ENCODE data around the gene C6orf52. TPM values are rescaled to one million over a fixed set of nuclear protein-coding genes. Genes with fewer than 3 reads are reported as not detected.
"Not testable (repeated sequence)": the region's sequence is repeated elsewhere in the genome, so short reads cannot be mapped to it uniquely, and the experiment has no call there.

Gene C6orf52
- polyA plus RNA-seq, 3 donors from 2014 or later = 3.1 to 3.3 TPM; not detected in 1

DNA sequence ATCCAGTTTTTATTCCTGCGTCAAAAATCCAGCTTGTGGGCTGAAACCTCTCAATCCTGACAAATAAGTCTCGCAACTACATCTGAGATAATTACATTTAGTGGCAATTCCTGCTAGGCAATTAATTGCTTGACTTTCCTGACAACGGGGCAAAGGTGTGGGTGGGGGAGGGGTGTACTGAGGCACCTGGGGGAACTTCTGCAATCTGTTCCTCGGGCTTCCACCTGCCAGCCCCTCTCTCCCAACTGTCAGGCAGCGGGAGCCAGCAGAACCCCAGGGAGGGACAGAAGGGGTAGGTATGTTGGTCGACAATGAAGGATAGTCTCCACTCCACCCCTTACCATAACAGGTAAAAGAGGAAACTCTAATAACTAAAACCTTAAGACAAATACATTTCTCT is 6.8 kb downstream of the C6orf52 start:
- Mint-ChIP-seq H3K4me3 (no peak overlapping the region), H3K36me3 (no peaks in the 10 kb centered on the region), H3K27me3 (ENCODE audit: low read depth in 3 of 3) (peaks cover 0 to 12% (median 0%) of the 10 kb centered on the region in 3 donors), H3K27ac (no peak overlapping the region), H3K9me3 (no peaks in the 10 kb centered on the region), H3K4me1 (peaks cover 33 to 37% of the 10 kb centered on the region in 2 donors)
- no peak for DNase-seq

DNA sequence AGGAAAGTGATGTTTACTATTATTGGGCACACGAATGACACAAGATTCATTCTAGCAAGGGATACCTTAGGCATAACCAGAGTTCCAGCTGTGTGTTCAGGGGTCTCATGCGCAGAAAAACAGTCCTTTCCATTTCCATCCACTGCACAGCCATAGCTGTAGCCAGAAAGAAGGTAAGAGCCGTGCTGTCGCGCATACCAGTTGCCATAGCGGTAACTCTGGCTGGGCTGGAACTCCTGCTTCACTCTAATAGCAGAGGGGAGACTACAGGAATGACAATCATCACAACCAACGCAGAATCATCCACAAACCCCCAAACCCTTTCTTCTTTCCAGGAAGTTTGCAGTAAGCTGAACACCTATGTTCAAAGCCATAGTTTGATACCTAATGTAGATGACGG is 7.5 kb downstream of the C6orf52 start:
- Mint-ChIP-seq H3K27me3 (ENCODE audit: low read depth in 3 of 3) (peaks cover 0 to 12% (median 0%) of the 10 kb centered on the region in 3 donors), H3K4me1 (peaks cover 40 to 42% of the 10 kb centered on the region in 2 donors), H3K36me3 (no peaks in the 10 kb centered on the region), H3K27ac (no peak overlapping the region), H3K4me3 (no peak overlapping the region), H3K9me3 (no peaks in the 10 kb centered on the region)
- DNase-seq = no peak

DNA sequence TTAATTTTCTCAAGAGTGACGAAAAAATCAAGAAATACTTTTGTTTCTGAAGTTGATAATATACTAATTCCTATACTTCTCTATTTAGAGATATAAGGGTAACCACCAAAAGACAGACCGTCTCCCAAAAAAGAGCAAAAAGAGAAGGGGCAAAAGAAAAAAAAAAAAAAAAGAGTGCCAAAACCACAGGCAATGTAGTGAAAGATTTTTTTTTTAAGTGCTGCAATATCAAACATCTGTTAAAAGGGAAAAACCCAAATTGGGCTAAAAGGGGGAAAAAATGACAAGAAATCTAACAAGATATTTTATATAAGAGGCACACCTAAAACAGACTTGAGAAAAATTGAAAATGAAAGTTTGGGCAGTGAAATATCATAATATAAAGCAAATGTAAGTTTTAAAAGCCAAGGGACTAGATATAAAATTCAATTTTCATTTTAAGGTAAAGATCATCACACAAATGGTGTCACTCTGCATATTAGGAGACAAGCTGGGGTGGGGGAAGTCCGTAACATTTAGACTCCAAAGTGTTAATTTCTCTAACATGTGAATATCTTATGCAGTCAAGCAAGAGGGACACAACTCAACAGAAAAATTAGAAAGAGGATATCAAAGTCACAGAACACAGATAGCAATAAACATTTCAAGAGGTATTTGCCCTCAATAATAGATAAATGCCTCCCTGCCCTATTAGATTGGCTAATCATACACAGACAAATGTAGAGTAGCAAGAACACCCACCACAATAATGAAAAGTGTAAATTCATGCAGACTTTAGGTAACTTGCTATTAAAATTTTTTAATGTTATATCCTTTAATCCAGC is 9.1 kb downstream of the C6orf52 start:
- DNase-seq = no peak
- no peaks in the 10 kb centered on the region for H3K9me3 Mint-ChIP-seq
- peak overlapping the region in 3 of 5 donors; percentile 18 to 33 (median 23) for H3K4me3 Mint-ChIP-seq
- H3K27me3 Mint-ChIP-seq (ENCODE audit: low read depth in 3 of 3) = peaks cover 0 to 16% (median 1%) of the 10 kb centered on the region in 3 donors
- H3K27ac Mint-ChIP-seq = peak overlapping the region in 2 of 6 donors; percentile 34 to 50
- H3K36me3 Mint-ChIP-seq = no peaks in the 10 kb centered on the region
- peaks cover 40 to 46% of the 10 kb centered on the region in 2 donors for H3K4me1 Mint-ChIP-seq

DNA sequence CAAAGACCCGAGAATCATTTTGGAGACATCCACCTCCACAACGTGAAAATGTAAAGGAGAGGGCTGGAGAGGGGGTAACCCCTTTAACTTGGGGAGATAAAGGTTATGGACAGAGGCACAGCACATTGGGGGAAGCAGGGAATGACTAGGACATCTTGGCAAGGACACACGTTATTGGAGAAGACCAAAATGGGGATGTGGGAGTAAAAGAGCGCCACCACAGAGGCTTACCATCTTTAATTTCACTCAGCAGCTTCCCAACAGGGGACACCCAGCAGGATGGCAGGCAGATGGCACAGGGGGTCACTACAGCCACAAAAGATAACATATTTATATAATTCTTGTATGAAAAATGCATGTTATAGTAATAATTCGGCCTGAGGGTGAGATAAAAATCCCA is 9.8 kb downstream of the C6orf52 start:
- no peak for DNase-seq
- peaks cover under 1 to 16% (median 1%) of the 10 kb centered on the region in 3 donors for H3K27me3 Mint-ChIP-seq (ENCODE audit: low read depth in 3 of 3)
- peaks cover 40 to 46% of the 10 kb centered on the region in 2 donors for H3K4me1 Mint-ChIP-seq
- no peaks in the 10 kb centered on the region for H3K9me3 Mint-ChIP-seq
- peak overlapping the region in 3 of 5 donors; percentile 19 to 39 (median 27) for H3K4me3 Mint-ChIP-seq
- H3K27ac Mint-ChIP-seq = peak overlapping the region in 3 of 6 donors; percentile 30 to 60 (median 34)
- peaks cover 0 to under 1% (median 0%) of the 10 kb centered on the region in 3 donors for H3K36me3 Mint-ChIP-seq

DNA sequence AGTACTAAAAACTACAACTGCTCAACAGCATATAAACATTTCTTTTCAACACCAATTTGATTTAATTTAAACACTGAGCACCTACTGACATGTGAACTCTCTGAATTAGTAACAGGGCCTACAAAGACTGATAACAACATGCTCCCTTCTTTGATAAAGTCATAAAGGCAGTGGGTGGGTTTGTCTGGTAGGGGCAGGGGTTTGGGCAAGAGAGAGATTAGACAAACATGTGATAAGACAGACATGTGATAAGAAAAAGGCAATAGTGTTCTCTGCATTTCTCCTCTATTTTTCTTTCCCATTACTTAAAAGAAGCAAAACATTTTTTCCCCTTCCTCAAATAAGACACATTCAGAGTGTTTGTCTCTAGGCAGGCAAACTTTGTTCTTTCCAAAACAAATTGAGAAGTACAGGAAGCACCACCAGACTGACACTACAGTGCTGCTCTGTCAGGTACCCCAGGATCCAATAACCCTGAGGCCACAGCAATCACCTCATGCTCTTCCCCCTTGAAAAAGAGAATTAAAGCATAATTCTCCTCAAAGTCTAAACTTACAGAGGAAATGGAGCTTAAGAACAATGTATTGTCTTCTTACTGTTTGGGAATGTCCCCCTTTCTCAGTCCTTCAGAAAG is 11.9 kb downstream of the C6orf52 start:
- no peak for DNase-seq
- Mint-ChIP-seq H3K27ac (peak overlapping the region; percentile 30 to 78 (median 44)), H3K4me3 (peak overlapping the region in 4 of 5 donors; percentile 10 to 45 (median 31)), H3K4me1 (peaks cover 40 to 46% of the 10 kb centered on the region in 2 donors), H3K9me3 (no peaks in the 10 kb centered on the region), H3K27me3 (ENCODE audit: low read depth in 3 of 3) (peaks cover 1 to 13% (median 3%) of the 10 kb centered on the region in 3 donors), H3K36me3 (peaks cover 0 to 3% (median 0%) of the 10 kb centered on the region in 3 donors)

DNA sequence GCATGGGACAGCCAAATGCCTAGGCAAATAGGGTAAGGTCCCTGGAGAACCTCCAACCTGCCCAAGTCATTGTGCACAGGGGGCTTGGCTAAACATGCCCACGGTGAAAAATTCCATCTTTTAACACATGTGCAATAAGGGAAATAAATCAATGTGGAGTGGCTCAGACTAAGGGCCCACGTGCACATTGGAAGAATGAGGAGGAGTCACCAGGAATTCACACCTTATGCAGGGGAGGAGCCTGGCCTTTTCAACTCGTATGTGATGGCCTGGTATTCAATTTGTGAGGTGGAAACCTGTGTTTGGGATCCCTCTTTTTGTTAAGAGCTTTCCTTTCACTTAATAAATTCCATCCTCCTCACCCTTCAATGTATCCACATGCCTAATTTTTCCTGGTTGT is 12.6 kb downstream of the C6orf52 start:
- peaks cover 1 to 13% (median 3%) of the 10 kb centered on the region in 3 donors for H3K27me3 Mint-ChIP-seq (ENCODE audit: low read depth in 3 of 3)
- H3K36me3 Mint-ChIP-seq = peaks cover 0 to 5% (median 0%) of the 10 kb centered on the region in 3 donors
- H3K27ac Mint-ChIP-seq = peak overlapping the region in 2 of 6 donors; percentile 30 to 78
- no peaks in the 10 kb centered on the region for H3K9me3 Mint-ChIP-seq
- no peak for DNase-seq
- H3K4me3 Mint-ChIP-seq = no peak overlapping the region
- H3K4me1 Mint-ChIP-seq = peaks cover 40 to 46% of the 10 kb centered on the region in 2 donors

DNA sequence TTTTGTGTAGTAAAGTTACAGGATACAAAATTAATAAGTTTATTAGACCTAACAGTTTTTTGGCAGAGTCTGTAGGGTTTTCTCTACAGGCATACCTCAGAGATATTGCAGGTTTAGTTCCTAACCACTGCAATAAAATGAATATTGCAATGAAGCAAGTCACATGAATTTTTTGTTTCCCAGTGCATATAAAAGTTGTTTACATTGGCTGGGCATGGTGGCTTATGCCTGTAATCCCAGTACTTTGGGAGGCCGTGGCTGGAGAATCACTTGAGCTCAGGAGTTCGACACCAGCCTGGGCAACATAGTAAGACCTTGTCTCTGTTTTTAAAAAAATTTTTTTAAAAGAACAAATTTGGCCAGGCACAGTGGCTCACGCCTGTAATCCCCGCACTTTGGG is 16.0 kb downstream of the C6orf52 start:
- Mint-ChIP-seq H3K9me3 (no peaks in the 10 kb centered on the region), H3K36me3 (peaks cover 0 to 12% (median 0%) of the 10 kb centered on the region in 3 donors), H3K27ac (no peak overlapping the region), H3K4me1 (peaks cover 15 to 20% of the 10 kb centered on the region in 2 donors), H3K4me3 (no peak overlapping the region), H3K27me3 (ENCODE audit: low read depth in 3 of 3) (peaks cover 1 to 9% (median 5%) of the 10 kb centered on the region in 3 donors)
- DNase-seq = no peak

DNA sequence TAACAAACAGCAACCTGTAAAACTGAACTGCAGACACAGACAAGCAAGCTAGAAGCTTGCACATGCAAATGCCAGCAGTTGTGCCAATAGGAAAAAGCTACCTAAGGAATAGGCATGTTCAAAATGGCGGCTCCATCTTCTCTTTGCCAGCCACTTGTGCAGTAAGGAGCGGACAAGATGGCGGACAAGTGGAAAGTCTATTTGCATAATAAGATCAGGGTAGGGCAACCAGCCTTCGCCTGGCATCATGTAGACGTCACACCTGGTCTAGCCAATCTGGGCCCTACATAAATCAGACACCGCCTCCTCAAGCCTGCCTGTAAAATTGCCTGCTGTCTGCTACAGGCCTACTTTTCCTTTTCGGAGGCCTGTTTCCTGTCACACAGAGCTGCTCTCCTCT is 18.0 kb downstream of the C6orf52 start:
- Mint-ChIP-seq H3K9me3 (no peaks in the 10 kb centered on the region), H3K27me3 (ENCODE audit: low read depth in 3 of 3) (peaks cover 1 to 11% (median 3%) of the 10 kb centered on the region in 3 donors), H3K36me3 (peaks cover 0 to 12% (median 0%) of the 10 kb centered on the region in 3 donors), H3K4me1 (no peaks in the 10 kb centered on the region), H3K27ac (no peak overlapping the region), H3K4me3 (no peak overlapping the region)
- DNase-seq = no peak

DNA sequence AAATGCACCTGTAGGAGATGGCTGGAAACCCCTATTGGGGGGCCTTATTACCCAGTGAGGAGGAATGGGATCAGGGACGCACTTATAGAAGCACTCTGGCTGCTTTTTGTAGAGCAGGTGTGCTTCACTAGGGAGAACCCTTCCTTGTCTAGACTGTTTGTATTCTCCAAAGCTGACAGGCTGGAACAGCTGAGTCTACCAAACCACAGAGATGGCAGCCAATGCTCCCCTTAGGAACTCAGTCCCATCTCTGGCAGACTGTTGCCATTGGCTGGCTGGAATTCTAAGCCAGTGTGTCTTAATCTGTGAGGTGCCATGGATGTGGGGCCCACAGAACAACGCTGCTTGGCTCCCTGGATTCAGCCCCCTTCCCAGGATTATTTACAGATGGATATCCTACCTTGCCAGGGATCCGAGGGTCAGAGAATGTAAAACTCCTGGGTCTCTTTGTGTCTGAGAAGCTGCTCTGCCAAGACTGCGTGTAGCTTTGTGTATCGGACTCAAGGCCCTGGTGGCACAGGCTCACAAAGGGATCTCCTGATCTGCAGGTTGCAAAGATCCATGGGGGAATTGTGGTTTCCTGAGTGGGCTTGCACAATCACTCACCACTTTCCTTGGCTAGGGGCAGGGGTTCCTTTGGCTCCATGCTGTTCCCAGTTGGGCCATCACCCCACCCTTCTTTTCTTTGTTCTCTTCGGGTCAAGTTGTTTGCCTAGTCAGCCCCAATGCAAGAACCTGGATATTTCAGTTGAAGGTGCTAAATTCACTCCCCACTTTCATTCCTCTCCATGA is 26.1 kb downstream of the C6orf52 start:
- H3K27ac Mint-ChIP-seq = no peak overlapping the region
- H3K36me3 Mint-ChIP-seq = no peaks in the 10 kb centered on the region
- H3K9me3 Mint-ChIP-seq = no peaks in the 10 kb centered on the region
- no peak overlapping the region for H3K4me3 Mint-ChIP-seq
- DNase-seq = no peak
- H3K27me3 Mint-ChIP-seq (ENCODE audit: low read depth in 3 of 3) = peaks cover 6 to 13% (median 9%) of the 10 kb centered on the region in 3 donors
- no peaks in the 10 kb centered on the region for H3K4me1 Mint-ChIP-seq

DNA sequence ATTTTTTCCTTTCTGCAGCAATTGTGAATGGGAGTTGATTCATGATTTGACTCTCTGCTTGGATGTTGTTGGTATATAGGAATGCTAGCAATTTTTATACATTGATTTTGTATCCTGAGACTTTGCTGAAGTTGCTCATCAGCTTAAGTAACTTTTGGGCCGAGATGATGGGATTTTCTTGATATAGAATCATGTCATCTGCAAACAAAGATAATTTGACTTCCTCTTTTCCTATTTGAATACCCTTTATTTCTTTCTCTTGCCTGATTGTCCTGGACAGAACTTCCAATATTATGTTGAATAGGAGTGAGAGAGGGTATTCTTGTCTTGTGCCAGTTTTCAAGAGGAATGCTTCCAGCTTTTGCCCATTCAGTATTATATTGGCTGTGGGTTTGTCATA is 28.8 kb downstream of the C6orf52 start:
- H3K27me3 Mint-ChIP-seq (ENCODE audit: low read depth in 3 of 3) = peaks cover 8 to 13% (median 9%) of the 10 kb centered on the region in 3 donors
- H3K4me1 Mint-ChIP-seq, H3K4me3 Mint-ChIP-seq, DNase-seq, H3K9me3 Mint-ChIP-seq, H3K27ac Mint-ChIP-seq, H3K36me3 Mint-ChIP-seq: not testable (repeated sequence)

DNA sequence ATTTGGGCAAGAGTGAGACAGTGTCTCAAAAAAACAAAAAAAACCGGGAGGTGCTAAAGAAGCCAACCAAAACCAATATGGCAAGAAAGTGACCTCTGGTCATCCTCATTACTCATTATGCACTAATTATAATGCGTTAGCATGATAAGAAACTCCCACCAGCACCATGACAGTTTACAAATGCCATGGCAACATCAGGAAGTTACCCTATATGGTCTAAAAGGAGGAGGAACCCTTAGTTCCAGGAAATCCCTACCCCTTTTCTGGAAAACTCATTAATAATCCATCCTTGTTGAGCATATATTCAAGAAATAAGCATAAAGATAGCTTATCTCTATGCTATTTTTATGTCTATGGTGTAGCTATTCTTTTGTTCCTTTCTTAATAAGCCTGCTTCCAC is 31.7 kb downstream of the C6orf52 start:
- H3K4me3 Mint-ChIP-seq = no peak overlapping the region
- peaks cover 6 to 18% (median 6%) of the 10 kb centered on the region in 3 donors for H3K27me3 Mint-ChIP-seq (ENCODE audit: low read depth in 3 of 3)
- H3K27ac Mint-ChIP-seq = no peak overlapping the region
- DNase-seq = no peak
- H3K9me3 Mint-ChIP-seq = no peaks in the 10 kb centered on the region
- no peaks in the 10 kb centered on the region for H3K36me3 Mint-ChIP-seq
- H3K4me1 Mint-ChIP-seq = no peaks in the 10 kb centered on the region

DNA sequence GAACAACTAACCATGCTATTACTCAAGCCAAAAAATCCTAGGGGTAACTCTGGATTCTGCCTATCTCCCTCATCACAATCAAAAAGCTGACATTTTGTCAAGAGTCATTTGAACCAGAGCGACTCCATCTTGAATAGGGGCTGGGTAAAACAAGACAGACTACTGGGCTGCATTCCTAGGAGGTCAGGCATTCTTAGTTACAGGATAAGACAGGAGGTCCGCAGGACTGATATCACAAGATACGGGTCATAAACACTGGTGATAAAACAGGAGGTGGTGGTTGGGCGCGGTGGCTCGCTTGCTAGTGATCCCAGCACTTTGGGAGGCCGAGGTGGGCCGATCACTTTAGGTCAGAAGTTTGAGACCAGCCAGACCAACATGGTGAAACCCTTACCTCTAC is 32.2 kb downstream of the C6orf52 start:
- Mint-ChIP-seq H3K27ac (no peak overlapping the region), H3K4me3 (no peak overlapping the region), H3K4me1 (no peaks in the 10 kb centered on the region), H3K27me3 (ENCODE audit: low read depth in 3 of 3) (peaks cover 6 to 15% (median 6%) of the 10 kb centered on the region in 3 donors), H3K9me3 (no peaks in the 10 kb centered on the region), H3K36me3 (no peaks in the 10 kb centered on the region)
- DNase-seq = no peak

DNA sequence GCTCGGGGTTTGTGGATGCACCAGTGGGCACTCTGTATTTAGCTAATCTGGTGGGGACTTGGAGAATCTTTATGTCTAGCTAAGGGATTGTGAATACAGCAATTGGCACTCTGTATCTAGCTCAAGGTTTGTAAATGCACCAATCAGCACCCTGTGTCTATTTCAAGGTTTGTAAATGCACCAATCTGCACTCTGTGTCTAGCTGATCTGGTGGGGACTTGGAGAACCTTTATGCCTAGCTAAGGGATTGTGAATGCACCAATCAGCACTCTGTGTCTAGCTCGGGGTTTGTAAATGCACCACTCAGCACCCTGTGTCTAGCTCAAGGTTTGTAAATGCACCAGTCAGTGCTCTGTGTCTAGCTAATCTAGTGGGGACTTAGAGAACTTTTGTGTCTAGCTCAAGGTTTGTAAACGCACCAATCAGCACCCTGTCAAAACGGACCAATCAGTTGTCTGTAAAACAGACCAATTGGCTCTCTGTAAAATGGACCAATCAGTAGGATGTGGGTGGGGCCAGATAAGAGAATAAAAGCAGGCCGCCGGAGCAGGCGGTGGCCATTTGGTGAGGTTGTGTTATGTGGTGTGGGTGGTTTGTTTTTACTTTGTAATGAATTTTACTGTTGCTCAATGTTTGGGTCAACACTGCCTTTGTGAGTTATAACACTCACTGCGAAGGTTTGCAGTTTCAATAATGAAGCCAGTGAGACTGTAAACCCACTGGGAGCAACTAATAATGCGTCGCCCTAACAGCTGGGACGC is 33.8 kb downstream of the C6orf52 start:
- H3K9me3 Mint-ChIP-seq; H3K36me3 Mint-ChIP-seq; H3K4me1 Mint-ChIP-seq; H3K27ac Mint-ChIP-seq; H3K27me3 Mint-ChIP-seq (ENCODE audit: low read depth in 3 of 3); DNase-seq: not testable (repeated sequence)
- H3K4me3 Mint-ChIP-seq = peak overlapping the region in 4 of 5 donors; percentile 23 to 37 (median 34)
